ENCODE measurements around the gene IL15RA.

Gene IL15RA

DNA sequence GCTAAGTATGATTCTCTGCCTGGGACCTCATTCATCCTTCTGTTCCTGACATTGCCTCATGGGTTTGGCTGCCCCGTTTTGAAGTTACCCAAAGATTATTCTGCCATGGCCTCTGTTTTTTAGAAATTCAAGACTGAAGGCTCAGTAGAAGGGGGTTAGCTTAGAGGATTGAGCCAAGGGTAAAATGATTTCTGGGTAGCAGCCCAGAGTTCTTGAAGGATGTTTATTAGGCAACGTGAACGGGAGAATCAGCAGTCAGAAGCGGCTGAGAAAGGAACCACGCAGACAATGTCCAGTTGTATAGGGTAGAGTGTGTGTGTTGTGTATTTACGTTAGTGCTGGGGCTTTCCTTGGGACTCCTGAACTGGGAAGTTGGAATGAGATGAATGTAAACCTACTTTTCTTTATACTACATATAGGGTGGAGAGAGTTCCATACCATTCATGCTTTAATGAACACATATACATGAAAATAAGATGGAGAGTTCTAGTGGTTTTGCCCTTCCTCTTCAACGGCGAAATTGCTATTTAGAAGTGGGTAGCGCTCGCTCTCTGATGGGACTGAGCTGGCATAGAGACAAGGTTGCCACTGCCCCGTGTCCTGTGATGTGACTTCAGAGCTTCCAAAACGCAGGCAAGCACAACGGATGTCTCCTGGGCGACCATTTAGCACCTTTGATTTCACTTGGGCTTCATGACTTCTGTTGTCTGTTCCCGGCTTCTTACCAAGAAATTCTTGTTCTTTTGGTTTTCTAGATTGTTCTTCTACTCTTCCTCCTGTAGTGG lies 35.0 kb upstream of the IL15RA start:
- H3K4me3 ChIP-seq (ENCODE audit: low read depth, low read length): no peak overlapping the region
- DNase-seq (ENCODE audit: low read depth): no peak
- in situ Hi-C loops (cut with HindIII; ENCODE audit: low sequenced_read_pairs): no loop called here
- TF ChIP-seq, protein P1, sequence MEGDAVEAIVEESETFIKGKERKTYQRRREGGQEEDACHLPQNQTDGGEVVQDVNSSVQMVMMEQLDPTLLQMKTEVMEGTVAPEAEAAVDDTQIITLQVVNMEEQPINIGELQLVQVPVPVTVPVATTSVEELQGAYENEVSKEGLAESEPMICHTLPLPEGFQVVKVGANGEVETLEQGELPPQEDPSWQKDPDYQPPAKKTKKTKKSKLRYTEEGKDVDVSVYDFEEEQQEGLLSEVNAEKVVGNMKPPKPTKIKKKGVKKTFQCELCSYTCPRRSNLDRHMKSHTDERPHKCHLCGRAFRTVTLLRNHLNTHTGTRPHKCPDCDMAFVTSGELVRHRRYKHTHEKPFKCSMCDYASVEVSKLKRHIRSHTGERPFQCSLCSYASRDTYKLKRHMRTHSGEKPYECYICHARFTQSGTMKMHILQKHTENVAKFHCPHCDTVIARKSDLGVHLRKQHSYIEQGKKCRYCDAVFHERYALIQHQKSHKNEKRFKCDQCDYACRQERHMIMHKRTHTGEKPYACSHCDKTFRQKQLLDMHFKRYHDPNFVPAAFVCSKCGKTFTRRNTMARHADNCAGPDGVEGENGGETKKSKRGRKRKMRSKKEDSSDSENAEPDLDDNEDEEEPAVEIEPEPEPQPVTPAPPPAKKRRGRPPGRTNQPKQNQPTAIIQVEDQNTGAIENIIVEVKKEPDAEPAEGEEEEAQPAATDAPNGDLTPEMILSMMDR (IDR thresholded peaks at IDR 0.05; ENCODE audit: low read depth, low read length, missing control alignments): no peak

DNA sequence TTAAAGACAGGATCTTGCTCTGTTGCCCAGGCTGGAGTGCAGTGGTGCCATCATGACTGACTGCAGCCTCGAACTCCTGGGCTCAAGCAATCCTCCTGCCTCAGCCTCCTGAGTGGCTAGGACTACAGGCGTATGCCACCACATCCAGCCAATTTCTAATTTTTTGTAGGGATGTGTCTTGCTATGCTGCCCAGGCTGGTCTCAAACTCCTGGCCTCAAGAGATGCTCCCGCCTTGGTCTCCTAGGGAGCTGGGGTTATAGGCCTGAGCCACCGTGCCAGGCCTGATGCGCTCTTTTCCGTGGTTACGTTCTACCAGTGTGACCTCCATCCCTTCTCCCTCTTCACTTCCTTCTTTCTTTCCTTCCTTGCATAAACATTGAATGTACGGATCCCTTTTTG lies 34.2 kb upstream of the IL15RA start:
- DNase-seq (ENCODE audit: low read depth): no peak
- TF ChIP-seq, protein P1 (IDR thresholded peaks at IDR 0.05; ENCODE audit: low read depth, low read length, missing control alignments): no peak
- in situ Hi-C loops (cut with HindIII; ENCODE audit: low sequenced_read_pairs): no loop called here
- no peak overlapping the region for H3K4me3 ChIP-seq (ENCODE audit: low read depth, low read length)

DNA sequence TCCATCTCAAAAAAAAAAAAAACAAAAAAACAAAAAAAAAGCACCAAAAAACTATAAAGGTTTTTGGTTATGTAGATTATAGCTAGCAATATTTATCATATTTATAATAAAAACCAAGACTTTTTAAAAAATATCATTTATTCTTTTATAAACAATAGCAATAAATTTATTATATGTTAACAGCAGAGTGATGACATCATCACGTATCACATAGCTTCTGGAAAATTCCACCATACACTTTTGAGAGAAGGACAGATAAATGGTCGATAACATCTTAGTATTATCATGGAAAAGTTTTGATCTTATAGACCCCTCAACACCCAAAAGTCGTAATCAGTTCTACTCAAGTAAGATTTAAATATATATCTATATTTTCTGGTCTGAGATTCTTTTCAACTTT lies 33.2 kb upstream of the IL15RA start:
- in situ Hi-C loops (cut with HindIII; ENCODE audit: low sequenced_read_pairs): no loop called here
- TF ChIP-seq, protein P1 (IDR thresholded peaks at IDR 0.05; ENCODE audit: low read depth, low read length, missing control alignments): no peak
- no peak for DNase-seq (ENCODE audit: low read depth)
- no peak overlapping the region for H3K4me3 ChIP-seq (ENCODE audit: low read depth, low read length)

DNA sequence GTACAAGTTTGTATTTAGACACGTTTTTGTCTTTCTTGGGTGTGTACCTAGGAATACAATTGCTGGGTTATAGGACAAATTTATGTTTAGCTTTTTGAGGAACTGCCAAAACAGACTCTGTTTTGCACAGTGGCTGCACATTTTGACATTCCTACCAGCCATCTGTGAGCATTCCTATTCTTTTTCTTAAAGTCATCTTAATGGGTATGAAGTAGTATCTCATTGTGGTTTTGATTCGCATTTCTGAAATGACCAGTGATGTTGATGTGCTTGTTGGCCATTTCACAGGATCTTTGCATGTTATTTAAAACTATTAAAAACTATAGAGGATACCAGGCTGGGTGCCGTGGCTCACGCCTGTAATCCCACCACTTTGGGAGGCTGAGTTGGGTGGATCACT lies 32.6 kb upstream of the IL15RA start:
- in situ Hi-C loops (cut with HindIII; ENCODE audit: low sequenced_read_pairs): no loop called here
- DNase-seq (ENCODE audit: low read depth): no peak
- H3K4me3 ChIP-seq (ENCODE audit: low read depth, low read length): no peak overlapping the region
- TF ChIP-seq, protein P1 (IDR thresholded peaks at IDR 0.05; ENCODE audit: low read depth, low read length, missing control alignments): no peak

DNA sequence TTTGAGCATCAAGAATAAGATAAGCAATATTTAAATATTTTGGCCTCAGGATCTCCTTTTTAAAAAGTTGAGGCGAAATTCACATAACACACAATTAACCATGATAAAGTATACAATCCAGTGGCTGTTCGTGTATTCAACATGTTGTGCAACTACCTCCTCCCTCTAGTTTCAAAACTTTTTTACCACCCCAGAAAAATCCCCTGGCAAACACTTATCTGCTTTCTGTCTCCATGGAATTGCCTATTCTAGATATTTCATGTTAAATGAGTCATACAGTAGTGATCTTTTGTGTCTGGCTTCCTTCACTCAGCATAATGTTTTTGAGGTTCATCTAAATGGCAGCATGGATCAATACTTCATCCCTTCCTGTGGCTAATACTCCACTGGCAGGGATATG lies 31.8 kb upstream of the IL15RA start:
- TF ChIP-seq, protein P1 (IDR thresholded peaks at IDR 0.05; ENCODE audit: low read depth, low read length, missing control alignments): no peak
- no peak overlapping the region for H3K4me3 ChIP-seq (ENCODE audit: low read depth, low read length)
- in situ Hi-C loops (cut with HindIII; ENCODE audit: low sequenced_read_pairs): no loop called here
- no peak for DNase-seq (ENCODE audit: low read depth)

DNA sequence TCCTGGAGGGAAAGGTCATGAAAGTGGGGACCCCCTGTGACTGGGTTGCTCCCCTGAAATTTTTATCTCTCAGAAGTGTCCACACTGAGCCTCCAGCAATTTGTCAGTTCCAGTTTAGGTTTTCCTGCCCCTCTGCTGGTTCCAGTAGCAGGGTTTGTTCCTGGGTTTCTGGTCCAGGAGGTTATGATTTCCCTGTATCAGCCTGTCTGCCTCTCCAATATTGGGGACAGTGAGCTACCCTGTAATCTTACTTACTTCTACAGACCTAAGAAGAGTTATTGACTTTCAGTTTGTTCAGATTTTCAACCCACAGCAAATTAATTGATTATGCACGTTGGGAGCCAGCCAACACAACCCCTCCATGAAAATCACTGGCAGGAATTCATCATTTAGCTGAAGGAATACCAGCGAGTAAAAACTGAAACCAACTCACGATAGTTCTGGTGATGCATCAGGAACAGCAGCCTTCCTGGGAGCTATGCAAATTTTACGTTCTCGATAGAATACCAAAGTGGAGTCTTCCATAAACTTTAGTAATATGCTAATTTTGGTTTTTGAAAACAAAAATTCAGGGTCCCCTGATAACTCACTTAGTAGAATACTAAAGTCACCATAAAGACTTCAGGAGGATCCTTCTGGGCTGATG lies 31.3 kb upstream of the IL15RA start:
- DNase-seq (ENCODE audit: low read depth): no peak
- no peak overlapping the region for H3K4me3 ChIP-seq (ENCODE audit: low read depth, low read length)
- in situ Hi-C loops (cut with HindIII; ENCODE audit: low sequenced_read_pairs): no loop called here
- TF ChIP-seq, protein P1 (IDR thresholded peaks at IDR 0.05; ENCODE audit: low read depth, low read length, missing control alignments): no peak

All from astrocyte of the cerebellum (primary cell).